ENCODE results near the gene OTX2. TPM values are rescaled to one million over a fixed set of nuclear protein-coding genes. Genes with fewer than 3 reads are reported as not detected.

OTX2 gene
- total RNA-seq, 1 experiment from 2014 or later: not detected

DNA sequence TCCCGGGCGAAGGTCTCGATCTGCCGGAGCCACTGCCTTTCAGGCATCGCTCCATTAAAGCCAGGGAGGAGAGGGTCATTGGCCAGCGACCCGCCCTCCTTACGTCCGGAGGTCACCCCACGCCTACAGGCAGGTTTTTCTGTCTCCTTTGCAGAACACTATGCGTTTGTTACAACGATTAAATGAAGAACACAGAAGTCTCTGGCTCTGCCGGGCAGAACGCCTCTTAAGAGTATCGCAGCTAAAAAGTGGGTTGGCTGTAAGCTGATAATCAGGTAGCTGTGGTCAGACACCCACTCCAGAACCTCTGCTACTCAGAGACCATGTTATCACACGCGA lies 15.0 kb downstream of the OTX2 start:
- BruUV-seq (replicated peaks): no TSS peak
- POLR2A ChIA-PET: no interaction called here
- ATAC-seq: no peak
- Histone ChIP-seq H3K36me3 (ENCODE audit: control insufficient read depth, insufficient read depth, low read length) (no peaks in the 10 kb centered on the region), H3K4me1 (ENCODE audit: control insufficient read depth, insufficient read depth, low read length) (no peaks in the 10 kb centered on the region), H3K9me3 (ENCODE audit: control insufficient read depth, insufficient read depth, low read depth, low read length) (no peaks in the 10 kb centered on the region), H3K27ac (ENCODE audit: low read length) (no peak overlapping the region), H3K4me3 (ENCODE audit: low read depth in 2 of 2, low read length in 2 of 2) (no peak overlapping the region), H3K27me3 (ENCODE audit: control insufficient read depth, insufficient read depth, low read length) (no peaks in the 10 kb centered on the region)
- CTCF ChIA-PET: no interaction called here
- in situ Hi-C loops (cut with HindIII; ENCODE audit: low pct_unique_long_range_greater_than_20kb, low sequenced_read_pairs) (no loop called here), intact Hi-C loops (cut with micrococcal nuclease; ENCODE audit: unreplicated experiment) (no loop called here)
- no peak for DNase-seq (ENCODE audit: low read depth, low spot score)
- no peak for TF ChIP-seq POLR2AphosphoS5 (IDR thresholded peaks at IDR 0.05; ENCODE audit: low read depth, low read length)

DNA sequence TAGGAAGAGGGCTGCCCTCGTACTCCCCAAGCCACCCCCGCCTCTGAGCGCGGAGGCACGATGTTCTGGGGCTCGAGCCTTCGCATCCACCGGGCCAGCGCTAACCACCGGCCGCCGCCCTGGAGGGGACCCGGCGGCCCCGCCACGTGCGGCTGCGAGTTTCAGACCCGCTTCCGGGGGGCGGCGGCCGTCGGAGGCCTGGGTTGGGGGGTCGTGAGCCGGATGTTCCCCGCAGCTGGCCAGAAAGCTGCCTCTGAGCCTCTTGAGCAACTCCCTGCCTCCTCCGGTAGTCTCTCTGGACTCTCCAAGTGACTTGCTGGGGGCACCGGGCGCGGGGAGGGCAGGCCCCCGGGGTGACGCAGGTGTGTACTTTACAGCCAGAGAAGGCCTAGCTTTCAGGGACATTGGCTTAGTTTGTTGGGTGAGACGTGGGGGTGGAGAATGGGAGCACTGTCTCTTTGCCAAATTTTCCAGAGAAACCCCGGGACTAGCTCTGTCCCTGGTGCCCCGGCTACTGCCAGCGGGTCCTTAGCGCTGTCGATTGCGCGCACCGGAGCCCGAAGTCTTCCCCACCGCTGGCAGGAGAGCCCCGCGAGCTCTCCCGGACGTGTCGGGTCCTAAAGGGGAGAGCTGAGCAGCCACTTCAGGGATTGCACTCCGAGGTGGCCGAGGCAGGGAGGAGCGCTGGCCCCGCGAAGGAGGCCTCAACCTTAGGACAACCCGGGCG lies 15.6 kb downstream of the OTX2 start:
- ATAC-seq (no peak), DNase-seq (ENCODE audit: low read depth, low spot score) (no peak)
- intact Hi-C loops (cut with micrococcal nuclease; ENCODE audit: unreplicated experiment): no loop called here
- Histone ChIP-seq H3K4me3 (ENCODE audit: low read depth in 2 of 2, low read length in 2 of 2) (no peak overlapping the region), H3K36me3 (ENCODE audit: control insufficient read depth, insufficient read depth, low read length) (no peaks in the 10 kb centered on the region), H3K27me3 (ENCODE audit: control insufficient read depth, insufficient read depth, low read length) (no peaks in the 10 kb centered on the region), H3K4me1 (ENCODE audit: control insufficient read depth, insufficient read depth, low read length) (no peaks in the 10 kb centered on the region), H3K9me3 (ENCODE audit: control insufficient read depth, insufficient read depth, low read depth, low read length) (no peaks in the 10 kb centered on the region), H3K27ac (ENCODE audit: low read length) (no peak overlapping the region)
- in situ Hi-C loops (cut with HindIII; ENCODE audit: low pct_unique_long_range_greater_than_20kb, low sequenced_read_pairs): no loop called here
- BruUV-seq (replicated peaks): no TSS peak
- CTCF ChIA-PET: no interaction called here
- POLR2A ChIA-PET: no interaction called here
- TF ChIP-seq, protein P1, sequence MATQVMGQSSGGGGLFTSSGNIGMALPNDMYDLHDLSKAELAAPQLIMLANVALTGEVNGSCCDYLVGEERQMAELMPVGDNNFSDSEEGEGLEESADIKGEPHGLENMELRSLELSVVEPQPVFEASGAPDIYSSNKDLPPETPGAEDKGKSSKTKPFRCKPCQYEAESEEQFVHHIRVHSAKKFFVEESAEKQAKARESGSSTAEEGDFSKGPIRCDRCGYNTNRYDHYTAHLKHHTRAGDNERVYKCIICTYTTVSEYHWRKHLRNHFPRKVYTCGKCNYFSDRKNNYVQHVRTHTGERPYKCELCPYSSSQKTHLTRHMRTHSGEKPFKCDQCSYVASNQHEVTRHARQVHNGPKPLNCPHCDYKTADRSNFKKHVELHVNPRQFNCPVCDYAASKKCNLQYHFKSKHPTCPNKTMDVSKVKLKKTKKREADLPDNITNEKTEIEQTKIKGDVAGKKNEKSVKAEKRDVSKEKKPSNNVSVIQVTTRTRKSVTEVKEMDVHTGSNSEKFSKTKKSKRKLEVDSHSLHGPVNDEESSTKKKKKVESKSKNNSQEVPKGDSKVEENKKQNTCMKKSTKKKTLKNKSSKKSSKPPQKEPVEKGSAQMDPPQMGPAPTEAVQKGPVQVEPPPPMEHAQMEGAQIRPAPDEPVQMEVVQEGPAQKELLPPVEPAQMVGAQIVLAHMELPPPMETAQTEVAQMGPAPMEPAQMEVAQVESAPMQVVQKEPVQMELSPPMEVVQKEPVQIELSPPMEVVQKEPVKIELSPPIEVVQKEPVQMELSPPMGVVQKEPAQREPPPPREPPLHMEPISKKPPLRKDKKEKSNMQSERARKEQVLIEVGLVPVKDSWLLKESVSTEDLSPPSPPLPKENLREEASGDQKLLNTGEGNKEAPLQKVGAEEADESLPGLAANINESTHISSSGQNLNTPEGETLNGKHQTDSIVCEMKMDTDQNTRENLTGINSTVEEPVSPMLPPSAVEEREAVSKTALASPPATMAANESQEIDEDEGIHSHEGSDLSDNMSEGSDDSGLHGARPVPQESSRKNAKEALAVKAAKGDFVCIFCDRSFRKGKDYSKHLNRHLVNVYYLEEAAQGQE (IDR thresholded peaks at IDR 0.05; ENCODE audit: insufficient read depth in 1 of 2, low read depth in 2 of 2, low read length in 1 of 2): no peak
- TF ChIP-seq, protein P2, sequence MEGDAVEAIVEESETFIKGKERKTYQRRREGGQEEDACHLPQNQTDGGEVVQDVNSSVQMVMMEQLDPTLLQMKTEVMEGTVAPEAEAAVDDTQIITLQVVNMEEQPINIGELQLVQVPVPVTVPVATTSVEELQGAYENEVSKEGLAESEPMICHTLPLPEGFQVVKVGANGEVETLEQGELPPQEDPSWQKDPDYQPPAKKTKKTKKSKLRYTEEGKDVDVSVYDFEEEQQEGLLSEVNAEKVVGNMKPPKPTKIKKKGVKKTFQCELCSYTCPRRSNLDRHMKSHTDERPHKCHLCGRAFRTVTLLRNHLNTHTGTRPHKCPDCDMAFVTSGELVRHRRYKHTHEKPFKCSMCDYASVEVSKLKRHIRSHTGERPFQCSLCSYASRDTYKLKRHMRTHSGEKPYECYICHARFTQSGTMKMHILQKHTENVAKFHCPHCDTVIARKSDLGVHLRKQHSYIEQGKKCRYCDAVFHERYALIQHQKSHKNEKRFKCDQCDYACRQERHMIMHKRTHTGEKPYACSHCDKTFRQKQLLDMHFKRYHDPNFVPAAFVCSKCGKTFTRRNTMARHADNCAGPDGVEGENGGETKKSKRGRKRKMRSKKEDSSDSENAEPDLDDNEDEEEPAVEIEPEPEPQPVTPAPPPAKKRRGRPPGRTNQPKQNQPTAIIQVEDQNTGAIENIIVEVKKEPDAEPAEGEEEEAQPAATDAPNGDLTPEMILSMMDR (IDR thresholded peaks at IDR 0.05): no peak
- TF ChIP-seq SIN3A (IDR thresholded peaks at IDR 0.05; ENCODE audit: borderline replicate concordance, insufficient read depth, low read depth, low read length): no peak

DNA sequence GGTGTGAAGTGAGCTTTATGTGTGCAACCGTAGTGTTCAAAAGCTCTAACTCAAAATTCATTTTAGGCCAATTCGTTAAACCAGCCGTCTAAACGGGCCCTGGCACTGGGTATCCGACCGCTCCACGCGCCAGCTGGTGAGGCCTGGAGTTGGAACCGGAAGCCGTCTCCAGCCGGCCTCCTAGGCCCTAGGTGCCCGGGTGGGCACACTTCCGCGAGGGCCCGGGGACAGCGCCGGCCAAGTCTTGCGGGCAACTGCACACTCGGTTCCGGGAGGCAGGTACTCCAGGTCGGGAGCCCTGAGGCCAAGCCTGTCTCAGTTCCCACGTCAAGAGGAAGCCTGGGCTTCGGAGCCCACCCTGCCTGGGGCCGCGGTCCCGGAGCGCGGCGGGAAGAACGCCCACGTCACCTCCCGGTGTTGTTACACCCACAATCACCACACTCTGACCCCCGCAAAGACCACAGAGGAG lies 16.2 kb downstream of the OTX2 start:
- ChIA-PET CTCF (no interaction called here), POLR2A (no interaction called here)
- intact Hi-C loops (cut with micrococcal nuclease; ENCODE audit: unreplicated experiment) (no loop called here), in situ Hi-C loops (cut with HindIII; ENCODE audit: low pct_unique_long_range_greater_than_20kb, low sequenced_read_pairs) (no loop called here)
- ATAC-seq (no peak), DNase-seq (ENCODE audit: low read depth, low spot score) (no peak)
- Histone ChIP-seq H3K27me3 (ENCODE audit: control insufficient read depth, insufficient read depth, low read length) (no peaks in the 10 kb centered on the region), H3K27ac (ENCODE audit: low read length) (no peak overlapping the region), H3K4me1 (ENCODE audit: control insufficient read depth, insufficient read depth, low read length) (no peaks in the 10 kb centered on the region), H3K36me3 (ENCODE audit: control insufficient read depth, insufficient read depth, low read length) (no peaks in the 10 kb centered on the region), H3K9me3 (ENCODE audit: control insufficient read depth, insufficient read depth, low read depth, low read length) (no peaks in the 10 kb centered on the region), H3K4me3 (ENCODE audit: low read depth in 2 of 2, low read length in 2 of 2) (no peak overlapping the region)
- TF ChIP-seq, protein P1 (IDR thresholded peaks at IDR 0.05; ENCODE audit: insufficient read depth in 1 of 2, low read depth in 2 of 2, low read length in 1 of 2): no peak
- no peak for TF ChIP-seq SIN3A (IDR thresholded peaks at IDR 0.05; ENCODE audit: borderline replicate concordance, insufficient read depth, low read depth, low read length)
- TF ChIP-seq, protein P2 (IDR thresholded peaks at IDR 0.05): no peak
- no peak for TF ChIP-seq POLR2AphosphoS5 (IDR thresholded peaks at IDR 0.05; ENCODE audit: low read depth, low read length)
- BruUV-seq (replicated peaks): no TSS peak

Measured in Panc1 (cell line).